Heart left ventricle (tissue), 13 donors: ENCODE measurements around the gene ESPN.

ENCODE experiments used
- CTCF ChIP-seq, 12 donors: fragments of 200-600 bp; sonication (generic) in 4 of 12; IDR thresholded peaks; one replicate each; pipeline versions ENCODE4 v1.5.0 to v1.8.0; 2018 to 2022; ENCODE audit warnings: antibody characterized with exemption in 12 of 12, mild to moderate bottlenecking in 5 of 12
- POLR2A ChIP-seq, 2 donors: fragments of 450-650 bp; IDR thresholded peaks; one replicate each; pipeline ENCODE4 v1.6.1; 2017; ENCODE audit warnings: antibody characterized with exemption in 2 of 2, mild to moderate bottlenecking in 2 of 2, moderate library complexity in 2 of 2
- donor health status: ischemic (EF 13 %, LVEDD 7.1; RV severe dilation, severe dysfunction).
- donor health status: DM: no; HTN: yes; CAD: no.
- donor health status: DM: no; HTN: no; CAD: no.
- donor health status: ischemic (EF 25% LVEDD 6.9; RV normal size, moderate dysfunction).
- donor health status: ischemic (EF 25% LVEDD 5.7; RV mildly dilated, moderate dysfunction).
- donor health status: ischemic (EF 35%, LVEDD 5.7; RV mildly dilated, moderate dysfunction).
- donor health status: nonischemic (EF 11% LVEDD 7.7; RV severe dilation, severe dysfunction).
- donor health status: DM: yes; HTN: yes; CAD: no.
- donor health status: PGD.
- donor health status: ischemic (EF 29% LVEDD 5.4; RV normal size, mild dysfunction).
- donor health status: nonischemic (EF 23%, LVEDD 6.1; RV moderate dilation, normal function).

- TF ChIP-seq CTCF (IDR thresholded peaks at IDR 0.05) = no peak
- no peak for TF ChIP-seq POLR2A (IDR thresholded peaks at IDR 0.05)
Measured at GRCh38 chr1:6487804-6488484, 63.4 kb downstream of the ESPN start.
